Endothelial cell of umbilical vein (primary cell): ENCODE measurements around the gene ZNF319. TPM values are rescaled to one million over a fixed set of nuclear protein-coding genes. Genes with fewer than 3 reads are reported as not detected.

Experiments
- BruUV-seq: library from RNA; stranded (reverse); fragments of 400-500 nt; replicated peaks from 2 replicates; lab custom pipeline; 2021; lab: Mats Ljungman, UMichigan
- CTCF ChIA-PET: fragments of 300-600, 350-600 bp; sonication (Branson Sonifier 250); formaldehyde crosslinking; loops from one replicate; lab custom pipeline; 2021; ENCODE audit warnings: antibody characterized with exemption, inconsistent platforms; lab: Charles Lee
- POLR2A ChIA-PET: fragments of 300-600, 350-600 bp; sonication (Branson Sonifier 250); formaldehyde crosslinking; loops from one replicate; lab custom pipeline; 2021; ENCODE audit warnings: antibody characterized with exemption, inconsistent platforms; lab: Charles Lee
- DNase-seq: peaks from one replicate; pipeline ENCODE4 v3.0.0-alpha.2; 2011; ENCODE audit warnings: low read depth, low spot score
- FAIRE-seq: peaks from 2 replicates; lab custom pipeline; 2011; peaks lifted over from hg19 to GRCh38; lab: Jason Lieb, UNC
- H2AFZ ChIP-seq: 2 replicates; pipeline ENCODE4 v1.6.0; 2012; ENCODE audit warnings: low read depth, low read length, control low read depth, inconsistent platforms
- H3K27ac ChIP-seq: 2 replicates; pipeline ENCODE4 v1.5.1; 2011; ENCODE audit warnings: low read depth, mild to moderate bottlenecking, control low read depth, low read length, moderate library complexity; ENCODE audit not compliant: insufficient read depth
- H3K27me3 ChIP-seq, 2 experiments: 2 replicates each; pipeline versions ENCODE4 v1.6.0 to v1.6.1; 2011; ENCODE audit warnings: low read length in 2 of 2, mixed read lengths in 1 of 2; ENCODE audit not compliant: control insufficient read depth in 2 of 2, insufficient read depth in 2 of 2
- H3K36me3 ChIP-seq, 2 experiments: 2 replicates in 1 of 2; 3 replicates in 1 of 2; pipeline ENCODE4 v1.5.1; 2011; ENCODE audit warnings: low read length in 2 of 2, mild to moderate bottlenecking in 1 of 2, moderate library complexity in 1 of 2; ENCODE audit not compliant: control insufficient read depth in 2 of 2, insufficient read depth in 2 of 2; ENCODE audit errors: extremely low read depth in 1 of 2
- H3K4me1 ChIP-seq: 3 replicates; pipeline ENCODE4 v1.5.1; 2011; ENCODE audit warnings: mild to moderate bottlenecking, low read length; ENCODE audit not compliant: control insufficient read depth, insufficient read depth; ENCODE audit errors: extremely low read depth
- H3K4me2 ChIP-seq: 2 replicates; pipeline ENCODE4 v1.6.1; 2011; ENCODE audit warnings: low read length, control low read depth, mixed read lengths; ENCODE audit not compliant: insufficient read depth
- H3K4me3 ChIP-seq, 3 experiments: fragments of 200-600 bp in 1 of 3; sonication (generic), shearing (Covaris generic) in 1 of 3; replicated peaks in 1 of 3; 2 replicates each; pipeline ENCODE4 v1.5.1; 2011 to 2016; ENCODE audit warnings: control low read depth in 3 of 3, low read length in 3 of 3, mild to moderate bottlenecking in 2 of 3, inconsistent platforms in 1 of 3, low read depth in 1 of 3, moderate library complexity in 1 of 3; ENCODE audit not compliant: insufficient read depth in 1 of 3
- H3K79me2 ChIP-seq: 2 replicates; pipeline ENCODE4 v1.6.0; 2012; ENCODE audit warnings: low read length, inconsistent platforms; ENCODE audit not compliant: control insufficient read depth, insufficient read depth
- H3K9ac ChIP-seq: replicated peaks from 2 replicates; pipeline ENCODE3; 2011; ENCODE audit warnings: low read length, control low read depth; ENCODE audit not compliant: insufficient read depth; ENCODE audit errors: extremely low read depth
- H3K9me1 ChIP-seq: replicated peaks from 3 replicates; pipeline ENCODE4 v1.6.0; 2011; ENCODE audit warnings: mild to moderate bottlenecking, low read length; ENCODE audit not compliant: control insufficient read depth, insufficient read depth; ENCODE audit errors: extremely low read depth
- H3K9me3 ChIP-seq: replicated peaks from 2 replicates; pipeline ENCODE4 v1.5.1; 2012; ENCODE audit warnings: low read length, inconsistent platforms; ENCODE audit not compliant: control insufficient read depth, insufficient read depth
- H4K20me1 ChIP-seq: replicated peaks from 2 replicates; pipeline ENCODE3; 2011; ENCODE audit warnings: mild to moderate bottlenecking, low read length; ENCODE audit not compliant: control insufficient read depth, insufficient read depth; ENCODE audit errors: extremely low read depth
- EZH2 ChIP-seq: IDR thresholded peaks from 2 replicates; pipeline ENCODE4 v1.6.1; 2012; ENCODE audit warnings: borderline replicate concordance, low read depth, mild to moderate bottlenecking, moderate library complexity, low read length, inconsistent platforms; ENCODE audit not compliant: severe bottlenecking
- FOS ChIP-seq: IDR thresholded peaks from 2 replicates; pipeline ENCODE4 v1.6.1; 2011; ENCODE audit warnings: mild to moderate bottlenecking, low read length, moderate library complexity, borderline replicate concordance; ENCODE audit not compliant: insufficient read depth
- GATA2 ChIP-seq: IDR thresholded peaks from 2 replicates; pipeline ENCODE4 v1.7.0; 2011; ENCODE audit warnings: low read depth, mild to moderate bottlenecking, moderate library complexity, mixed read lengths, low read length; ENCODE audit not compliant: insufficient read length, insufficient read depth
- JUN ChIP-seq: IDR thresholded peaks from 2 replicates; pipeline ENCODE4 v1.6.1; 2011; ENCODE audit warnings: borderline replicate concordance, low read depth; ENCODE audit not compliant: insufficient read length, insufficient read depth
- MAX ChIP-seq: IDR thresholded peaks from 2 replicates; pipeline ENCODE4 v1.6.1; 2011; ENCODE audit not compliant: insufficient read depth, insufficient read length
- MYC ChIP-seq: IDR thresholded peaks from one replicate; pipeline ENCODE4 v1.6.1; 2011; ENCODE audit warnings: mild to moderate bottlenecking, low read depth, low read length
- POLR2A ChIP-seq: IDR thresholded peaks from 2 replicates; pipeline ENCODE4 v1.6.1; 2012; ENCODE audit warnings: low read depth, mild to moderate bottlenecking, control low read depth, low read length
- POLR2AphosphoS5 ChIP-seq: IDR thresholded peaks from 2 replicates; pipeline ENCODE4 v1.6.1; 2012; ENCODE audit warnings: low read depth, mild to moderate bottlenecking, control low read depth, low read length, moderate library complexity; ENCODE audit not compliant: insufficient read depth
- dilution Hi-C: fragments of 300-500 bp; cut with MboI; formaldehyde crosslinking; loops from one replicate; pipeline ENCODE4 v1.15.0; 2019; ENCODE audit warnings: low sequenced_read_pairs; ENCODE audit not compliant: extremely low pct_ligation_motif_present
- intact Hi-C: fragments of 100-400 bp; cut with micrococcal nuclease; formaldehyde crosslinking; loops from one replicate; pipeline ENCODE4 v1.10.0; 2022
- polyA plus RNA-seq, 4 experiments: library from polyadenylated mRNA; depleted of rRNA in 3 of 4; stranded (reverse) in 3 of 4; unstranded in 1 of 4; fragments of >200 nt; gene quantifications; 2 replicates each; pipeline versions ENCODE4 v1.2.1 to v1.2.3, GENCODE V29; 2011 to 2012; ENCODE audit warnings: missing spikeins in 1 of 4
- total RNA-seq: library from RNA; stranded (reverse); gene quantifications from 2 replicates; pipeline ENCODE4 v1.2.3, GENCODE V29; 2021
- TF ChIP-seq, protein P1 (sequence below), 2 donors: IDR thresholded peaks; 1 replicate in 1 of 2; 2 replicates in 1 of 2; pipeline ENCODE4 v1.5.1; 2011; ENCODE audit warnings: low read length in 2 of 2, mild to moderate bottlenecking in 2 of 2, moderate library complexity in 2 of 2, control low read depth in 1 of 2, inconsistent platforms in 1 of 2, low read depth in 1 of 2; ENCODE audit not compliant: insufficient read depth in 1 of 2; ENCODE audit errors: extremely low read depth in 1 of 2

Gene ZNF319
- total and polyA plus RNA-seq, 2 donors (not counting 3 experiments of a cell fraction or from before 2014, with no cell fraction given), result 5.4 to 9.9 TPM

DNA sequence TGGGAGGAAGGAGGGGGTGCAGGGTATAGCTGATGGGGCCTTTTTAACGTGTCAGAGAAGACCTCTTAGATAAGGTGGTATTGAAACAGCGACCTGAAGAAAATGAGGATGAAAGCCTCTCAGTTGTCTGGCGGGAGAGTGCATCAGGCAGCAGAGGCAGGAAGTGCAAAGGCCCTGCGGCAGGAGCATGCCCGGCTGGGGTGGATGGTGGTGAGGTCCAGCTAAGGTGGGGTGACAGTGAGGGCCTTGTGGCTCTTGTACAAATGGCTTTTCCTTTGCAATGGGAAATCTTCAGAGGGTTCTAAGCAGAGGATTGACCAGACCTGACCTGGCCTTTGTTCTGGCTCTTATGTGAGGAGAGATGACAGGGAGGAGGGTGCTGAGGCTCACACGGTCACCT, 36.5 kb upstream of the ZNF319 start:
- Histone ChIP-seq H3K79me2 (no peaks in the 10 kb centered on the region), H3K4me3 (no peak overlapping the region), H3K4me2 (no peak overlapping the region), H3K36me3 (no peaks in the 10 kb centered on the region), H3K27ac (no peak overlapping the region), H3K4me1 (no peaks in the 10 kb centered on the region), H3K27me3 (no peaks in the 10 kb centered on the region), H3K9me3 (no peaks in the 10 kb centered on the region), H3K9ac (no peak overlapping the region), H4K20me1 (no peaks in the 10 kb centered on the region), H3K9me1 (no peaks in the 10 kb centered on the region), H2AFZ (no peak overlapping the region)
- TF ChIP-seq GATA2 (no peak), MYC (no peak)
- no peak for FAIRE-seq
- ChIA-PET CTCF (no interaction called here), POLR2A (no interaction called here)
- dilution Hi-C loops, result no loop called here
- intact Hi-C loops, result no loop called here
- BruUV-seq, result no TSS peak
- DNase-seq, result no peak

- Histone ChIP-seq H3K36me3 (no peaks in the 10 kb centered on the region), H3K9ac (no peak overlapping the region), H3K9me3 (no peaks in the 10 kb centered on the region), H3K4me1 (no peaks in the 10 kb centered on the region), H4K20me1 (no peaks in the 10 kb centered on the region), H3K4me3 (no peak overlapping the region), H3K4me2 (no peak overlapping the region), H3K27ac (no peak overlapping the region), H3K9me1 (no peaks in the 10 kb centered on the region), H3K27me3 (no peaks in the 10 kb centered on the region), H2AFZ (no peak overlapping the region), H3K79me2 (no peaks in the 10 kb centered on the region)
- POLR2A ChIA-PET, result no interaction called here
- no peak for DNase-seq
- TF ChIP-seq JUN (no peak), POLR2AphosphoS5 (no peak), GATA2 (no peak), MYC (no peak), EZH2 (no peak), FOS (no peak), MAX (no peak), POLR2A (no peak)
- TF ChIP-seq, protein P1, sequence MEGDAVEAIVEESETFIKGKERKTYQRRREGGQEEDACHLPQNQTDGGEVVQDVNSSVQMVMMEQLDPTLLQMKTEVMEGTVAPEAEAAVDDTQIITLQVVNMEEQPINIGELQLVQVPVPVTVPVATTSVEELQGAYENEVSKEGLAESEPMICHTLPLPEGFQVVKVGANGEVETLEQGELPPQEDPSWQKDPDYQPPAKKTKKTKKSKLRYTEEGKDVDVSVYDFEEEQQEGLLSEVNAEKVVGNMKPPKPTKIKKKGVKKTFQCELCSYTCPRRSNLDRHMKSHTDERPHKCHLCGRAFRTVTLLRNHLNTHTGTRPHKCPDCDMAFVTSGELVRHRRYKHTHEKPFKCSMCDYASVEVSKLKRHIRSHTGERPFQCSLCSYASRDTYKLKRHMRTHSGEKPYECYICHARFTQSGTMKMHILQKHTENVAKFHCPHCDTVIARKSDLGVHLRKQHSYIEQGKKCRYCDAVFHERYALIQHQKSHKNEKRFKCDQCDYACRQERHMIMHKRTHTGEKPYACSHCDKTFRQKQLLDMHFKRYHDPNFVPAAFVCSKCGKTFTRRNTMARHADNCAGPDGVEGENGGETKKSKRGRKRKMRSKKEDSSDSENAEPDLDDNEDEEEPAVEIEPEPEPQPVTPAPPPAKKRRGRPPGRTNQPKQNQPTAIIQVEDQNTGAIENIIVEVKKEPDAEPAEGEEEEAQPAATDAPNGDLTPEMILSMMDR (IDR thresholded peaks at IDR 0.05; ENCODE audit: extremely low read depth in 1 of 2, insufficient read depth in 1 of 2, low read depth in 1 of 2, low read length in 2 of 2), result no peak
- no peak for FAIRE-seq
- no TSS peak for BruUV-seq
- CTCF ChIA-PET, result no interaction called here
- intact Hi-C loops, result no loop called here
- dilution Hi-C loops, result no loop called here
Measured at GRCh38 chr16:58035356-58036170, 35.1 kb upstream of the ZNF319 start.
